Gastrocnemius medialis (tissue), 4 donors: ENCODE data around the gene CCN5.

Source experiments
- CTCF ChIP-seq, 5 experiments: fragments of 450-650 bp in 3 of 5; fragments of 200-600 bp in 2 of 5; sonication (generic) in 2 of 5; IDR thresholded peaks in 4 of 5; conservative IDR thresholded peaks in 1 of 5; 1 replicate in 4 of 5; 2 replicates in 1 of 5; pipeline ENCODE4 v1.5.1; 2016 to 2019; ENCODE audit warnings: antibody characterized with exemption in 5 of 5, mild to moderate bottlenecking in 3 of 5, moderate library complexity in 3 of 5
- POLR2A ChIP-seq, 2 donors: fragments of 450-650 bp; IDR thresholded peaks; one replicate each; pipeline ENCODE4 v1.6.1; 2017; ENCODE audit warnings: antibody characterized with exemption in 2 of 2, mild to moderate bottlenecking in 2 of 2, moderate library complexity in 2 of 2

- TF ChIP-seq CTCF (IDR thresholded peaks at IDR 0.05 in 4 of 5, conservative IDR thresholded peaks at IDR 0.05 in 1 of 5) (no peak), POLR2A (IDR thresholded peaks at IDR 0.05) (no peak)
Observed at GRCh38 chr20:44761423-44761822, 46.3 kb downstream of the CCN5 start.
